Choroid plexus epithelial cell (primary cell): ENCODE data around the gene GNAL.
"Not testable (repeated sequence)": the region's sequence is repeated elsewhere in the genome, so short reads cannot be mapped to it uniquely, and the experiment has no call there.

Source experiments
- DNase-seq: peaks from one replicate; pipeline ENCODE4 v3.0.0-alpha.2; 2010; ENCODE audit warnings: low read depth
- H3K4me3 ChIP-seq: 2 replicates; pipeline ENCODE4 v1.5.1; 2011; ENCODE audit warnings: low read depth, mild to moderate bottlenecking, control low read depth, low read length, moderate library complexity
- TF ChIP-seq, protein P1 (sequence below): conservative IDR thresholded peaks from 2 replicates; pipeline ENCODE4 v1.5.1; 2011; ENCODE audit warnings: low read depth, mild to moderate bottlenecking, control low read depth, inconsistent platforms, low read length, moderate library complexity

Gene GNAL

DNA sequence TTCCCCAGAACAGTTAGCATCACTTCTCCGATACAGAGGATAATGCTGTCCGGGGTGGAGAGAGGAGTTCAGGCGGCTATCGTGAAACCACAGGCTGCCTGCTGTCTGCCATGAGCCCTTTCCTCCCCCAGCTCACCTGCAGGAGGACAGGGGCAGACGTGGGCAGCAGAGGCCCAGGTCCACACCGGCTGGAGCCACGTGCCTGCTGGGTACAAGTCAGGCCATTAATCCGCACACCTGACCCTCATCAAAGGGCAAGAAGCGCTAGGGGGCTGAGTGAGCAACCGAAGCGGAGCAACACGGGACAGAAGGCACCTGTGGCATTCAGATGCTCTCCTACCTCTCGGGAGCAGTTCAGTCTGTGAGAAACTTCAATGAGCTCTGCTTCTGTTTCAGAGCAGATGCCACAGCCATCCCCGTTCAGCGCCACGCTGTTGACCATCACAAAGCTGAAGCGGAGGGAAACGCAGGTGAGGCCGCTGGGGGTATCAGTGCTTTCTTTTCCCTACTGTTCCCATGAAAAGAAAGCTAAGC lies 197.6 kb downstream of the GNAL start:
- TF ChIP-seq, protein P1, sequence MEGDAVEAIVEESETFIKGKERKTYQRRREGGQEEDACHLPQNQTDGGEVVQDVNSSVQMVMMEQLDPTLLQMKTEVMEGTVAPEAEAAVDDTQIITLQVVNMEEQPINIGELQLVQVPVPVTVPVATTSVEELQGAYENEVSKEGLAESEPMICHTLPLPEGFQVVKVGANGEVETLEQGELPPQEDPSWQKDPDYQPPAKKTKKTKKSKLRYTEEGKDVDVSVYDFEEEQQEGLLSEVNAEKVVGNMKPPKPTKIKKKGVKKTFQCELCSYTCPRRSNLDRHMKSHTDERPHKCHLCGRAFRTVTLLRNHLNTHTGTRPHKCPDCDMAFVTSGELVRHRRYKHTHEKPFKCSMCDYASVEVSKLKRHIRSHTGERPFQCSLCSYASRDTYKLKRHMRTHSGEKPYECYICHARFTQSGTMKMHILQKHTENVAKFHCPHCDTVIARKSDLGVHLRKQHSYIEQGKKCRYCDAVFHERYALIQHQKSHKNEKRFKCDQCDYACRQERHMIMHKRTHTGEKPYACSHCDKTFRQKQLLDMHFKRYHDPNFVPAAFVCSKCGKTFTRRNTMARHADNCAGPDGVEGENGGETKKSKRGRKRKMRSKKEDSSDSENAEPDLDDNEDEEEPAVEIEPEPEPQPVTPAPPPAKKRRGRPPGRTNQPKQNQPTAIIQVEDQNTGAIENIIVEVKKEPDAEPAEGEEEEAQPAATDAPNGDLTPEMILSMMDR: no peak
- no peak overlapping the region for H3K4me3 ChIP-seq
- no peak for DNase-seq

DNA sequence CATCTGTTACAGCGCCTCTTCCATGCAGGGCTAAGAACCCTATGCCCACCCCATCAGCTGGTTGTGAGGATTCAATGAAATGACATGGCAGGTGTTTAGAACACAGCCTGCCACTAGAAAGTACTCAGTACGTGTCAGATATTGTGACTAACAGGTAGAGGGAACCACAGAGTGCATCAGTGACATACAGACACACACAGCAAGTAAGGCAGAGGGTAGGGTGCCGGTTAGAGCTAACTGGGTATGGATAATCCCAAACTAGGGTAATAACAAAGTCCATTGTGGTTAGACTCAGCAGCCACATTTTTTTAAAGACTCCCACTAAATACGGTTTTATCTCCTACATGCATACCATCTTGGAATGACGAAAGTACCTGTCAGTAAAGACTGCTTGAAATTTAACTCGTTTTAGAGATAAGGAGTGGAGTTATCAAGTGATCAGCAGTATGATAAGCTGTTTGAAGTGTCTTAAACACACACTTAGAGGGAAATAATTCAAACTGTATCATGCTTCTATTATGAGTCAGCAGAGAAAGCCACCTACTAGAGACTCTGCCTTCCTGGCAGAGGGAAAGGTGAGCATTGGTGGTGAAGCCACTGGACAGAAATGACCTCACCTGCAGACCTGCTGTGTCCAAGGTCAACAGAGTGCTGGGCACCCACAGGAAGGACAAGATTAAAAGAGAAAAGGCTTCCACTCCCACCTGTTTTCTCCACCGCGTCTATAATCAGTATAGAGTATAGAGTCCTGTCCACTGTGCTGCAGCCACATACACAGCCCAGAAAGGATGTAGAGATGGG lies 198.5 kb downstream of the GNAL start:
- TF ChIP-seq, protein P1: no peak
- H3K4me3 ChIP-seq: no peak overlapping the region
- no peak for DNase-seq

DNA sequence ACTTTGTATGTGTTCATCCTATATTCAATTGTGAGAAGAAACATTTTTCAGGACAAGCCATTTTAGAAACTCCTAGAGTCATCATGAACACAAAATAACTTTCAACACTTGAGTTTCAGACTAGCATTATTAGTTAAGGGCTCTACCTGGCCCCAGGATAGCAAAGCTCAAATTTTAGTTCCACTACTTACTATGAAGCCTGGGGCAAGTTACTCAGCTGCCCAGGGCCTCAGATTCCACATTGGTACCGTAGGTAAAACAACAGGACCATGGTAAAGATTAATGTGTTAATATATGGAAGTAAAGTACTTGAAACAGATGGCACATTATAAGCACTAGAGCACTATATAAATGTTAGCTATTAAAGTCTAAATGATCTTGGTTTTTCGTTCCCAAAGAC lies 199.7 kb downstream of the GNAL start:
- H3K4me3 ChIP-seq: no peak overlapping the region
- DNase-seq: no peak
- TF ChIP-seq, protein P1: no peak

DNA sequence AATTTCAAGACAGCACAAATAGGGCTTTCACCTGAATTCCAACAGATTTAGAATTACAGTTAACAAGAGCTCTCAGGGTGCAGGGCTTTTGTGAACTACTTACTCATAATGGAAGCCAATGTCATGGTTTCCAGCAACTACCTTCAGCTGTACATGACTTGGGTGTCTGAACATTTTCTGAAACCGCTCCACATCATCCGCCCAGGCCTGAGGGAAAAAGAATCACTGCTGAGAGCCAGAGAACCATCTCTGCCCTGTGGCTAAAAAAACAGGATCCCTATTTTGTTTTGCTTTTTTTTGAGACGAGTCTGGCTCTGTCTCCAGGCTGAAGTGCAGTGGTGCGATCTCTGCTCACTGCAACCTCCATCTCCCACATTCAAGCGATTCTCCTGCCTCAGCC lies 200.2 kb downstream of the GNAL start:
- DNase-seq: no peak
- H3K4me3 ChIP-seq: no peak overlapping the region
- TF ChIP-seq, protein P1: no peak

DNA sequence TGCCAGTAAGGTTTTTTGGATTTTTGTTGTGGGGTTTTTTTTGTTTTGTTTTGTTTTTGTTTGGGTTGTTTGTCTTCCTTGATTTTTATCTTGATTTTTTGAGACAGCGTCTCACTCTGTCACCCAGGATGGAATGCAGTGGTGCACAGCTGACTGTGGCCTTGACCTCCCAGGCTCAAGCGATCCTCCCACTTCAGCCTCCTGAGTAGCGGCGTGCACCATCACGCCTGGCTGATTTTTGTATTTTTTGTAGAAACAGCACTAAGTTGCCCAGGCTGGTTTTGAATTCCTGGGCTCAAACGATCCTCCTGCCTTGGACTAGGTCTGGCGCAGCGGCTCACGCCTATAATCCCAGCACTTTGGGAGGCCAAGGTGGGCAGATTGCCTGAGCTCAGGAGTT lies 202.7 kb downstream of the GNAL start:
- TF ChIP-seq, protein P1: no peak
- DNase-seq: no peak
- no peak overlapping the region for H3K4me3 ChIP-seq

DNA sequence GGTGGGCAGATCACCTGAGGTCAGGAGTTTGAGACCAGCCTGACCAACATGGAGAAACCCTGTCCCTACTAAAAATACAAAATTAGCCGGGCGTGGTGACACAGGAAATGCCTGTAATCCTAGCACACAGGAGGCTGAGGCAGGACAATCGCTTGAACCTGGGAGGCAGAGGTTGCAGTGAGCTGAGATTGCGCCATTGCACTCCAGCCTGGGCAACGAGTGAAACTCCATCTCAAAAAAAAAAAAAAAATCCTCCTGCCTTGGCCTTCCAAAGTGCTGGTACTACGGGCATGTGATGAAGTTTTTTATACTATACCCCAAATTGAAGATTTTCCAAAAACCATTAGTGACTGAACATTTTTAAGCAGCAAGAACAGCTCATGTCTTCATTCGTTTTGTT lies 203.4 kb downstream of the GNAL start:
- not testable (repeated sequence) for H3K4me3 ChIP-seq, DNase-seq

DNA sequence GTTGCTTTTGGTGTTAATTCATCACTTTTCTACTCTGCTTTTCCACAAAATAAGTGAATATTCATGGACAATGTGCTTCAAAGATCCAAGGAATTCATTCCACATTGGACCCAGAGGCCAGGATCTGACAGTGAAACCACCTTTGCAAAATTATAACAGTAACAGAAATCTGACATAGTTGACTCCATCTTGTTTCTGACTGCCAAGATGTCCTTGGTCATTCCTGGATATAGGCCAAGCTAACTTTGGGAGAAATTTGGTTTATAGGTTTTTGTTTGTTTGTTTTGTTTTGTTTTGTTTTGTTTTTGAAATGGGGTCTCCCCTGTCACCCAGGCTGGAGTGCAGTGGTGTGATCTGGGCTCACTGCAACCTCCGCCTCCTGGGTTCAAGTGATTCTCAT lies 208.7 kb downstream of the GNAL start:
- no peak overlapping the region for H3K4me3 ChIP-seq
- DNase-seq: no peak
- TF ChIP-seq, protein P1: no peak
